Astrocyte of the cerebellum (primary cell): ENCODE results near the gene SMAD6.

ENCODE experiments used
- DNase-seq: peaks from one replicate; pipeline ENCODE4 v3.0.0-alpha.2; 2011; ENCODE audit warnings: low read depth
- H3K4me3 ChIP-seq: 2 replicates; pipeline ENCODE4 v1.5.1; 2011; ENCODE audit warnings: mild to moderate bottlenecking, low read depth, low read length, moderate library complexity
- CTCF ChIP-seq: IDR thresholded peaks from 2 replicates; pipeline ENCODE4 v1.5.1; 2012; ENCODE audit warnings: low read length, low read depth, moderate library complexity, mild to moderate bottlenecking; ENCODE audit errors: missing control alignments
- in situ Hi-C: cut with HindIII; loops from 2 replicates; pipeline ENCODE4 v1.10.0; 2017; ENCODE audit warnings: low sequenced_read_pairs

The SMAD6 gene

GRCh38 chr15:66822114-66822513 lies 120.1 kb downstream of the SMAD6 start:
- no peak for DNase-seq
- in situ Hi-C loops: no loop called here
- TF ChIP-seq CTCF: no peak
- no peak overlapping the region for H3K4me3 ChIP-seq

DNA sequence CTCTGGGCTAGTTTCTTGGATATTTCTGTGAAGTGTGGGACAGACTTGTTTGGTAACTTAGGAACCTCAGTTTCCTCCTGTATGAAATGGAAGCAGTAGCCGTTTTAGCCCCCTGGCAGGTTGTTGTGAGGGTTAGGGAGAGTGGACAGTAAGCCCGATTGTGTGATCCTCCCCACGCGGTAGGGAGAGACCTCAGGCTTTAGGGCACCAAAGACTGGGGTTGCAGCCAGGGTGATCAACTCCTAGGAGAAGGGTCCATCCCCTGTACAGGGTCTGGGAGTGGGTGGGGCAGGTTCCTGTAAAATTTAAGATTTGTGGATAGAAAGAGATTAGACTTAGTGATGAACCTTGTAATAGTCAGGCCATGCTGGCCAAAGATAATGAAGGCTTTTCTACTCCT lies 120.5 kb downstream of the SMAD6 start:
- in situ Hi-C loops: no loop called here
- H3K4me3 ChIP-seq: no peak overlapping the region
- TF ChIP-seq CTCF: no peak
- DNase-seq: no peak

DNA sequence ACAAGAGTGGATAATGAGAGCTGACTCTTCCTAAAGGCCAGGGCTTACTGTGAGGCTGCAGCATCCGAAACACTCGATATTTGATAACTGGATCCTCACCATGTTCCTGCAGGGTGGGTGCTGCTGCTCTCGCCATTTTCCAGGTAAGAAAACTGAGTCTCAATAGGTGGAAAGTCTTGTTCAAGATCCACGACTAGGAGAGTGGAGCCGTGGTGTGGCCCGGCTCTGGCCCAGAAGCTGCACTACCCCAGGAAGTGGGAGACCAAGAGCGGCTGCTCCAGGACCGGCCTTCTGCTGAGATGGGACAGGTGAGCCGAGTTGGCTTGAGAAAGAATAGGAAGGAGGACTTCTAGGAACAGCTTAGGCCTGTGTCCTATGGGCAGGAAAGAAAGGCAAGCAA lies 121.6 kb downstream of the SMAD6 start:
- TF ChIP-seq CTCF: no peak
- no peak for DNase-seq
- no peak overlapping the region for H3K4me3 ChIP-seq
- in situ Hi-C loops: no loop called here

GRCh38 chr15:66824424-66824823 lies 122.4 kb downstream of the SMAD6 start:
- H3K4me3 ChIP-seq: no peak overlapping the region
- no peak for DNase-seq
- in situ Hi-C loops: no loop called here
- TF ChIP-seq CTCF: no peak

DNA sequence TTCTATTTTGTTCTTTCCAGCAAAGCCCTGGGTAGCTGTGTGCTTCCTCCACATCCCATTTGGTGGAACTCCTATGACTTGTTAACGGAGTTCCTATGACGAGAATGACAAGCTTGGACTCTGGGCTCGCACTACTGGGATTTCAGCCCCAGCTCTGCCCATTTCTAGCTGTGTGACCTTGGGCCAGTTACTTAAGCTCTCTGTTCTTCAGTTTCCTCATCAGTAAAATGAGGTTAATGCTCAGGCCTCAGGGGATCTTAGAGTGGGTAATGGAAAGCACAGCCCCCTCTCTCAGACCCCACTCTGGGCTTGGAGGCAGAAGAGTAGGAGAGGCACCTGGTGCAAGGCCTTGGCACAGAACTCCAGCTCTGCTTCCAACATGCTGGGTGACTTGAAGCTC lies 123.1 kb downstream of the SMAD6 start:
- DNase-seq: no peak
- TF ChIP-seq CTCF: no peak
- in situ Hi-C loops: no loop called here
- no peak overlapping the region for H3K4me3 ChIP-seq

GRCh38 chr15:66825731-66826130 lies 123.7 kb downstream of the SMAD6 start:
- in situ Hi-C loops: no loop called here
- H3K4me3 ChIP-seq: no peak overlapping the region
- no peak for TF ChIP-seq CTCF
- no peak for DNase-seq

GRCh38 chr15:66826507-66826906 lies 124.5 kb downstream of the SMAD6 start:
- H3K4me3 ChIP-seq: no peak overlapping the region
- in situ Hi-C loops: no loop called here
- no peak for DNase-seq
- no peak for TF ChIP-seq CTCF
